H1 (cell line): ENCODE measurements around the gene PARP15. TPM values are rescaled to one million over a fixed set of nuclear protein-coding genes. Genes with fewer than 3 reads are reported as not detected.

Source experiments
- CTCF ChIA-PET: fragments of 300-600 bp; sonication (Branson Sonifier 250); formaldehyde crosslinking; loops from one replicate; lab custom pipeline; 2021; ENCODE audit not compliant: partially characterized antibody; lab: Charles Lee
- POLR2A ChIA-PET: fragments of 300-600 bp; sonication (Branson Sonifier 250); formaldehyde crosslinking; loops from one replicate; lab custom pipeline; 2021; ENCODE audit warnings: inconsistent platforms; ENCODE audit not compliant: partially characterized antibody; lab: Charles Lee
- DNase-seq, 2 experiments: peaks; one replicate each; pipeline versions ENCODE4 v3.0.0 to v3.0.0-alpha.2; 2010 to 2022; ENCODE audit warnings: low spot score in 2 of 2, low read depth in 1 of 2, mixed read lengths in 1 of 2
- FAIRE-seq: peaks from 2 replicates; lab custom pipeline; 2011; peaks lifted over from hg19 to GRCh38; lab: Jason Lieb, UNC
- H2AFZ ChIP-seq: 2 replicates; pipeline ENCODE4 v1.8.1; 2012; ENCODE audit warnings: low read length, inconsistent platforms
- H2AK5ac ChIP-seq: 2 replicates; pipeline ENCODE4 v1.6.1; 2013; ENCODE audit warnings: low read depth, low read length
- H2BK120ac ChIP-seq: replicated peaks from 2 replicates; pipeline ENCODE3; 2013; ENCODE audit warnings: low read depth, low read length, inconsistent platforms
- H2BK12ac ChIP-seq: 2 replicates; pipeline ENCODE4 v1.6.1; 2013; ENCODE audit warnings: low read depth, low read length
- H2BK15ac ChIP-seq: 2 replicates; pipeline ENCODE4 v1.6.1; 2013; ENCODE audit warnings: low read length
- H2BK20ac ChIP-seq: 2 replicates; pipeline ENCODE4 v1.6.1; 2013; ENCODE audit warnings: low read length
- H2BK5ac ChIP-seq: 2 replicates; pipeline ENCODE4 v1.6.1; 2013; ENCODE audit warnings: low read depth, low read length
- H3K14ac ChIP-seq: 2 replicates; pipeline ENCODE4 v1.6.1; 2013; ENCODE audit warnings: inconsistent platforms; ENCODE audit not compliant: insufficient read length
- H3K18ac ChIP-seq: 2 replicates; pipeline ENCODE4 v1.6.1; 2013; ENCODE audit warnings: low read length; ENCODE audit errors: extremely low read depth
- H3K23ac ChIP-seq: 2 replicates; pipeline ENCODE4 v1.6.1; 2013; ENCODE audit warnings: inconsistent platforms; ENCODE audit not compliant: insufficient read length
- H3K23me2 ChIP-seq: 2 replicates; pipeline ENCODE4 v1.6.1; 2013; ENCODE audit warnings: low read depth, low read length
- H3K27ac ChIP-seq: 2 replicates; pipeline ENCODE4 v1.6.1; 2011; ENCODE audit warnings: low read depth, low read length, inconsistent platforms
- H3K27me3 ChIP-seq, 4 experiments: replicated peaks in 1 of 4; 1 replicate in 1 of 4; 2 replicates in 3 of 4; pipeline versions ENCODE4 v1.6.1 to v1.8.1; 2011 to 2013; ENCODE audit warnings: low read length in 3 of 4, mild to moderate bottlenecking in 3 of 4, inconsistent platforms in 2 of 4, mixed read lengths in 2 of 4, moderate library complexity in 1 of 4; ENCODE audit not compliant: control insufficient read depth in 3 of 4, insufficient read depth in 3 of 4; ENCODE audit errors: extremely low read depth in 1 of 4
- H3K36me3 ChIP-seq, 4 experiments: 2 replicates each; pipeline versions ENCODE4 v1.6.1 to v1.8.1; 2011 to 2013; ENCODE audit warnings: mild to moderate bottlenecking in 4 of 4, low read length in 3 of 4, moderate library complexity in 2 of 4, control low read depth in 1 of 4, inconsistent platforms in 1 of 4; ENCODE audit not compliant: insufficient read depth in 4 of 4, control insufficient read depth in 2 of 4
- H3K4ac ChIP-seq: replicated peaks from 2 replicates; pipeline ENCODE3; 2013; ENCODE audit warnings: low read length, low read depth, mixed read lengths, inconsistent platforms; ENCODE audit not compliant: insufficient read length
- H3K4me1 ChIP-seq, 4 experiments: replicated peaks in 1 of 4; 1 replicate in 1 of 4; 2 replicates in 3 of 4; pipeline versions ENCODE4 v1.6.1 to v1.8.1; 2011 to 2013; ENCODE audit warnings: low read length in 3 of 4, inconsistent platforms in 2 of 4, mixed read lengths in 1 of 4; ENCODE audit not compliant: insufficient read depth in 4 of 4, control insufficient read depth in 3 of 4
- H3K4me2 ChIP-seq, 2 experiments: 2 replicates each; pipeline versions ENCODE4 v1.6.1 to v1.8.1; 2011 to 2013; ENCODE audit warnings: low read depth in 2 of 2, low read length in 2 of 2, control low read depth in 1 of 2, inconsistent platforms in 1 of 2, mild to moderate bottlenecking in 1 of 2; ENCODE audit not compliant: insufficient read depth in 1 of 2
- H3K4me3 ChIP-seq, 4 experiments: fragments of 200-600, 300-600 bp in 1 of 4; sonication (generic), shearing (Covaris generic), sonication (Bioruptor Twin) in 1 of 4; 2 replicates each; pipeline versions ENCODE4 v1.5.1 to v1.8.1; 2011 to 2016; ENCODE audit warnings: low read length in 4 of 4, low read depth in 3 of 4, control low read depth in 2 of 4, inconsistent platforms in 2 of 4, mild to moderate bottlenecking in 2 of 4, mixed read lengths in 1 of 4, moderate library complexity in 1 of 4; ENCODE audit not compliant: insufficient read depth in 2 of 4; ENCODE audit errors: extremely low read depth in 1 of 4
- H3K56ac ChIP-seq: replicated peaks from 2 replicates; pipeline ENCODE3; 2013; ENCODE audit warnings: low read depth, mild to moderate bottlenecking, mixed read lengths, low read length, inconsistent platforms; ENCODE audit not compliant: insufficient read length
- H3K79me1 ChIP-seq: 2 replicates; pipeline ENCODE4 v1.6.1; 2013; ENCODE audit warnings: low read depth, low read length, control low read depth
- H3K79me2 ChIP-seq, 2 experiments: 2 replicates each; pipeline versions ENCODE4 v1.6.1 to v1.8.1; 2012 to 2013; ENCODE audit warnings: low read length in 2 of 2, mild to moderate bottlenecking in 2 of 2, inconsistent platforms in 1 of 2; ENCODE audit not compliant: insufficient read depth in 2 of 2, control insufficient read depth in 1 of 2
- H3K9ac ChIP-seq, 4 experiments: replicated peaks in 1 of 4; 1 replicate in 1 of 4; 2 replicates in 3 of 4; pipeline versions ENCODE4 v1.6.1 to v1.8.1; 2011 to 2013; ENCODE audit warnings: low read depth in 3 of 4, low read length in 3 of 4, control low read depth in 2 of 4, mild to moderate bottlenecking in 2 of 4, moderate library complexity in 2 of 4, inconsistent platforms in 1 of 4; ENCODE audit errors: extremely low read depth in 1 of 4
- H3K9me3 ChIP-seq, 2 experiments: 2 replicates each; pipeline versions ENCODE4 v1.6.1 to v1.8.1; 2012 to 2013; ENCODE audit warnings: mild to moderate bottlenecking in 2 of 2, moderate library complexity in 2 of 2, control low read depth in 1 of 2, inconsistent platforms in 1 of 2, low read depth in 1 of 2, low read length in 1 of 2, mixed read lengths in 1 of 2; ENCODE audit not compliant: insufficient read depth in 2 of 2
- H4K20me1 ChIP-seq, 2 experiments: replicated peaks in 1 of 2; 2 replicates each; pipeline versions ENCODE3 to v1.8.1; 2011 to 2013; ENCODE audit warnings: inconsistent platforms in 2 of 2, low read length in 2 of 2, mild to moderate bottlenecking in 1 of 2; ENCODE audit not compliant: insufficient read depth in 2 of 2, control insufficient read depth in 1 of 2
- H4K5ac ChIP-seq: 2 replicates; pipeline ENCODE4 v1.6.1; 2013; ENCODE audit warnings: low read length, low read depth, mixed read lengths, inconsistent platforms; ENCODE audit not compliant: insufficient read length
- H4K8ac ChIP-seq: 2 replicates; pipeline ENCODE4 v1.8.0; 2013; ENCODE audit warnings: mild to moderate bottlenecking, moderate library complexity, low read length, inconsistent platforms; ENCODE audit not compliant: insufficient read depth; ENCODE audit errors: extremely low read depth
- H4K91ac ChIP-seq: replicated peaks from 2 replicates; pipeline ENCODE3; 2013; ENCODE audit warnings: low read length, mixed read lengths, inconsistent platforms; ENCODE audit not compliant: insufficient read length
- CBX5 ChIP-seq: fragments of 300-800, 300-1000 bp; sonication (generic); IDR thresholded peaks from 2 replicates; pipeline ENCODE4 v1.7.1; 2016; ENCODE audit warnings: antibody characterized with exemption, low read length, low read depth
- CREB1 ChIP-seq: IDR thresholded peaks from 2 replicates; pipeline ENCODE4 v1.6.1; 2012; ENCODE audit warnings: inconsistent platforms
- RAD21 ChIP-seq, 2 experiments: IDR thresholded peaks in 1 of 2; conservative IDR thresholded peaks in 1 of 2; 2 replicates each; pipeline ENCODE4 v1.6.1; 2011; ENCODE audit warnings: low read depth in 2 of 2, low read length in 2 of 2, improper control_type of control experiment in 1 of 2, inconsistent platforms in 1 of 2, mild to moderate bottlenecking in 1 of 2, moderate library complexity in 1 of 2
- RXRA ChIP-seq: IDR thresholded peaks from 2 replicates; pipeline ENCODE4 v1.6.1; 2011; ENCODE audit warnings: low read depth, mild to moderate bottlenecking, low read length, moderate library complexity; ENCODE audit not compliant: insufficient read depth
- WGBS, 2 experiments: shearing (Covaris generic) in 1 of 2; methylation state at CpG; one replicate each; pipeline versions ENCODE4 v1.1.6 to v1.1.7; 2013 to 2015; ENCODE audit warnings: low lambda C conversion rate in 2 of 2, mixed read lengths in 2 of 2, inconsistent platforms in 1 of 2, low coverage in 1 of 2, missing lambda C conversion rate in 1 of 2; ENCODE audit not compliant: insufficient replicate concordance in 2 of 2, insufficient coverage in 1 of 2, insufficient read length in 1 of 2; ENCODE audit errors: extremely low coverage in 1 of 2, missing lambda C conversion rate in 1 of 2; 5-methylcytosine and 5-hydroxymethylcytosine counted together
- polyA plus RNA-seq, 7 experiments: library from polyadenylated mRNA; depleted of rRNA in 3 of 7; stranded (reverse) in 5 of 7; unstranded in 2 of 7; fragments of >200 nt in 5 of 7; fragments of 200-250 nt in 2 of 7; gene quantifications; 1 replicate in 5 of 7; 2 replicates in 1 of 7; 4 replicates in 1 of 7; pipeline versions ENCODE4 v1.2.1 to v1.2.3, GENCODE V29; 2011 to 2013; ENCODE audit warnings: missing spikeins in 2 of 7, mixed read lengths in 2 of 7
- total RNA-seq: library from RNA; stranded (reverse); fragmentation: NEBNext Ultra II Directional; extraction: Animal tissue kit (Norgen Biotek cat#: 25700); gene quantifications from 2 replicates; pipeline ENCODE4 v1.2.1, GENCODE V29; 2021

The PARP15 gene
- total and polyA plus RNA-seq, 2 of the 8 experiments (the other 6 are each of a cell fraction or from before 2014, with no cell fraction given), result 0.37 to 0.45 TPM

DNA sequence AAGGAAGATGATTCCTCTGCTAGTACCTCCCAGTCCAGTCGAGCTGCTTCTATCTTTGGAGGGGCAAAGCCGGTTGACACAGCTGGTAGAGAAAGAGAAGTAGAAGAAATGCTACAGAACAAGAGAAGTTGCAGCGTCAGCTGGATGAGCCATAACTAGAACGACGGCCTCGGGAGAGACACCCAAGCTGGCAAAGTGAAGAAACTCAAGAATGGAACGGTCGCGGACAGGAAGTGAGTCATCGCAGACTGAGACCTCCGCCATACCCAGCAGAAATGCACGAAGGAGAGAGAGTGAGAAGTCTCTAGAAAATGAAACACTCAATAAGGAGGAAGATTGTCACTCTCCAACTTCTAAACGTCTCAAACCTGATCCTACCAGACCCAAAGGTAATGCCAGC lies 84.2 kb downstream of the PARP15 start:
- Histone ChIP-seq H3K4me1 (no peaks in the 10 kb centered on the region), H4K20me1 (no peaks in the 10 kb centered on the region), H4K8ac (no peak overlapping the region), H2BK120ac (no peak overlapping the region), H3K79me1 (no peaks in the 10 kb centered on the region), H2BK12ac (no peak overlapping the region), H3K23me2 (no peaks in the 10 kb centered on the region), H2AK5ac (no peak overlapping the region), H3K4me2 (no peak overlapping the region), H3K4ac (no peak overlapping the region), H3K23ac (no peak overlapping the region), H4K91ac (no peak overlapping the region), H3K36me3 (no peaks in the 10 kb centered on the region), H3K9ac (no peak overlapping the region), H3K79me2 (no peaks in the 10 kb centered on the region), H2BK15ac (no peak overlapping the region), H3K27me3 (no peaks in the 10 kb centered on the region), H3K27ac (no peak overlapping the region), H4K5ac (no peak overlapping the region), H3K4me3 (no peak overlapping the region), H2BK5ac (no peak overlapping the region), H2AFZ (no peak overlapping the region), H3K9me3 (no peaks in the 10 kb centered on the region), H3K14ac (no peak overlapping the region), H2BK20ac (no peak overlapping the region), H3K18ac (no peak overlapping the region), H3K56ac (no peak overlapping the region)
- 92% methylated on average over 13 of the region's 13 CpGs; no CpG with 5 or more reads in 1 of the 2 experiments for WGBS, 2 experiments
- ChIA-PET CTCF (interaction anchor here (0.7 to 3.4 kb wide), 11 partner anchors 8 to 269 kb away, joined by 3 to 16 read pairs (median 5); partner anchors contain the start of gene KPNA1), POLR2A (no interaction called here)
- FAIRE-seq, result no peak
- no peak for DNase-seq
- TF ChIP-seq RXRA (no peak), CREB1 (no peak), CBX5 (no peak), RAD21 (IDR thresholded peaks at IDR 0.05 in 1 of 2, conservative IDR thresholded peaks at IDR 0.05 in 1 of 2; ENCODE audit: low read depth in 2 of 2, low read length in 2 of 2) (no peak)
